ENCODE data around the gene TFB1M.

TFB1M gene

GRCh38 chr6:155314092-155314772, at the start of gene TFB1M (continued):
- TF ChIP-seq ZNF624 (tag by site-specific recombination; IDR thresholded peaks at IDR 0.05) (no peak), ZBTB44 (tag by site-specific recombination; IDR thresholded peaks at IDR 0.05) (no peak), ZNF549 (tag by site-specific recombination; IDR thresholded peaks at IDR 0.05) (no peak), ZNF223 (tag by site-specific recombination; IDR thresholded peaks at IDR 0.05) (no peak), ZNF521 (tag by site-specific recombination; IDR thresholded peaks at IDR 0.05) (no peak), ZNF398 (tag by site-specific recombination; IDR thresholded peaks at IDR 0.05) (no peak), ZSCAN16 (tag by site-specific recombination; IDR thresholded peaks at IDR 0.05) (no peak), ZNF544 (tag by site-specific recombination; IDR thresholded peaks at IDR 0.05) (no peak), ZNF76 (tag by site-specific recombination; IDR thresholded peaks at IDR 0.05; ENCODE audit: borderline replicate concordance, low read depth) (peak; percentile 7; the same call in 1 of the 2 replicates), YY1 (tag by site-specific recombination; IDR thresholded peaks at IDR 0.05) (peak; percentile 73), ZBTB49 (tag by site-specific recombination; IDR thresholded peaks at IDR 0.05; ENCODE audit: low read depth) (no peak), ZNF214 (tag by site-specific recombination; IDR thresholded peaks at IDR 0.05; ENCODE audit: borderline replicate concordance) (no peak), FEZF1 (tag by site-specific recombination; IDR thresholded peaks at IDR 0.05) (0 out of 2 replicates have a peak, but pooled peaks have one; percentile 38), ZNF335 (tag by site-specific recombination; conservative IDR thresholded peaks at IDR 0.05) (peak; percentile 95), HIC1 (tag by site-specific recombination; IDR thresholded peaks at IDR 0.05) (no peak), ZNF362 (tag by site-specific recombination; IDR thresholded peaks at IDR 0.05) (no peak), ZNF558 (tag by site-specific recombination; IDR thresholded peaks at IDR 0.05) (no peak), ZNF311 (tag by site-specific recombination; IDR thresholded peaks at IDR 0.05; ENCODE audit: borderline replicate concordance) (no peak), PRDM1 (tag by site-specific recombination; IDR thresholded peaks at IDR 0.05) (no peak), ZSCAN5A (tag by site-specific recombination; IDR thresholded peaks at IDR 0.05) (0 out of 2 replicates have a peak, but pooled peaks have one; percentile 56), ZNF184 (tag by site-specific recombination; IDR thresholded peaks at IDR 0.05) (no peak), ZNF274 (IDR thresholded peaks at IDR 0.05; ENCODE audit: low read length) (no peak), ZNF274 (tag by site-specific recombination; IDR thresholded peaks at IDR 0.05; ENCODE audit: borderline replicate concordance) (no peak), ZFHX2 (tag by site-specific recombination; conservative IDR thresholded peaks at IDR 0.05) (peak; percentile 73), ZNF24 (tag by site-specific recombination; IDR thresholded peaks at IDR 0.05) (0 out of 2 replicates have a peak, but pooled peaks have one; percentile 11), ZNF660 (tag by site-specific recombination; IDR thresholded peaks at IDR 0.05) (no peak), ZNF654 (tag by site-specific recombination; IDR thresholded peaks at IDR 0.05; ENCODE audit: low read depth) (no peak), ZNF174 (tag by site-specific recombination; IDR thresholded peaks at IDR 0.05) (no peak), ZNF626 (tag by site-specific recombination; IDR thresholded peaks at IDR 0.05) (no peak), ZNF354C (tag by site-specific recombination; IDR thresholded peaks at IDR 0.05; ENCODE audit: borderline replicate concordance, low read depth) (no peak)
